ENCODE results near the gene GBF1. TPM values are rescaled to one million over a fixed set of nuclear protein-coding genes. Genes with fewer than 3 reads are reported as not detected.

GBF1 gene
- polyA plus RNA-seq, 3 donors from 2014 or later, result 3.5 to 23.2 (median 7.3) TPM

GRCh38 chr10:102401735-102402511 lies 156.6 kb downstream of the GBF1 start:
- no peak overlapping the region for H3K4me3 Mint-ChIP-seq
- no peaks in the 10 kb centered on the region for H3K9me3 Mint-ChIP-seq
- peaks cover 6 to 28% (median 19%) of the 10 kb centered on the region in 3 donors for H3K27me3 Mint-ChIP-seq (ENCODE audit: low read depth in 3 of 3)
- no peak for DNase-seq
- H3K4me1 Mint-ChIP-seq, result peaks cover 9 to 16% of the 10 kb centered on the region in 2 donors
- no peak overlapping the region for H3K27ac Mint-ChIP-seq
- no peaks in the 10 kb centered on the region for H3K36me3 Mint-ChIP-seq

GRCh38 chr10:102402512-102402896 lies 157.2 kb downstream of the GBF1 start:
- Mint-ChIP-seq H3K9me3 (no peaks in the 10 kb centered on the region), H3K4me3 (no peak overlapping the region), H3K4me1 (peaks cover 8 to 13% of the 10 kb centered on the region in 2 donors), H3K27me3 (ENCODE audit: low read depth in 3 of 3) (peaks cover 6 to 30% (median 19%) of the 10 kb centered on the region in 3 donors), H3K27ac (no peak overlapping the region), H3K36me3 (no peaks in the 10 kb centered on the region)
- no peak for DNase-seq

- Mint-ChIP-seq H3K27me3 (ENCODE audit: low read depth in 3 of 3) (peaks cover 6 to 25% (median 19%) of the 10 kb centered on the region in 3 donors), H3K4me3 (no peak overlapping the region), H3K9me3 (no peaks in the 10 kb centered on the region), H3K4me1 (peaks cover 9 to 11% of the 10 kb centered on the region in 2 donors), H3K36me3 (no peaks in the 10 kb centered on the region), H3K27ac (no peak overlapping the region)
- DNase-seq, result no peak
Observed at GRCh38 chr10:102403115-102403514, 157.8 kb downstream of the GBF1 start.

GRCh38 chr10:102404361-102405107 lies 159.2 kb downstream of the GBF1 start:
- peaks cover 6 to 8% of the 10 kb centered on the region in 2 donors for H3K4me1 Mint-ChIP-seq
- H3K27ac Mint-ChIP-seq, result no peak overlapping the region
- H3K4me3 Mint-ChIP-seq, result no peak overlapping the region
- H3K27me3 Mint-ChIP-seq (ENCODE audit: low read depth in 3 of 3), result peaks cover 13 to 21% (median 21%) of the 10 kb centered on the region in 3 donors
- peaks cover 0 to under 1% (median 0%) of the 10 kb centered on the region in 3 donors for H3K36me3 Mint-ChIP-seq
- no peaks in the 10 kb centered on the region for H3K9me3 Mint-ChIP-seq
- no peak for DNase-seq

GRCh38 chr10:102405108-102405571 lies 159.8 kb downstream of the GBF1 start:
- Mint-ChIP-seq H3K9me3 (peaks cover 0 to 1% (median 0%) of the 10 kb centered on the region in 6 donors), H3K4me1 (peaks cover 9 to 13% of the 10 kb centered on the region in 2 donors), H3K4me3 (no peak overlapping the region), H3K27ac (no peak overlapping the region), H3K27me3 (ENCODE audit: low read depth in 3 of 3) (peaks cover 19 to 27% (median 22%) of the 10 kb centered on the region in 3 donors), H3K36me3 (peaks cover 0 to 4% (median 0%) of the 10 kb centered on the region in 3 donors)
- no peak for DNase-seq

GRCh38 chr10:102405632-102406031 lies 160.3 kb downstream of the GBF1 start:
- H3K4me3 Mint-ChIP-seq, result no peak overlapping the region
- H3K36me3 Mint-ChIP-seq, result peaks cover 0 to 4% (median 0%) of the 10 kb centered on the region in 3 donors

GRCh38 chr10:102406815-102407214 lies 161.5 kb downstream of the GBF1 start:
- Mint-ChIP-seq H3K4me1 (peaks cover 9 to 18% of the 10 kb centered on the region in 2 donors), H3K27me3 (ENCODE audit: low read depth in 3 of 3) (peaks cover 22 to 27% (median 26%) of the 10 kb centered on the region in 3 donors)

More at GRCh38 chr10:102405632-102406031, 160.3 kb downstream of the GBF1 start:
- Mint-ChIP-seq H3K4me1 (peaks cover 9 to 14% of the 10 kb centered on the region in 2 donors), H3K27ac (peak overlapping the region in 1 of 6 donors; percentile 19), H3K9me3 (peaks cover 0 to 1% (median 0%) of the 10 kb centered on the region in 6 donors), H3K27me3 (ENCODE audit: low read depth in 3 of 3) (peaks cover 19 to 27% (median 20%) of the 10 kb centered on the region in 3 donors)
- no peak for DNase-seq

GRCh38 chr10:102407425-102408130 lies 162.2 kb downstream of the GBF1 start:
- Mint-ChIP-seq H3K36me3 (peaks cover 0 to 4% (median 0%) of the 10 kb centered on the region in 3 donors), H3K9me3 (peaks cover 0 to 3% (median 0%) of the 10 kb centered on the region in 6 donors), H3K4me3 (peak overlapping the region in 3 of 5 donors; percentile 20 to 81 (median 53)), H3K4me1 (peaks cover 9 to 18% of the 10 kb centered on the region in 2 donors), H3K27ac (no peak overlapping the region), H3K27me3 (ENCODE audit: low read depth in 3 of 3) (peaks cover 22 to 28% (median 27%) of the 10 kb centered on the region in 3 donors)
- DNase-seq, result no peak

More at GRCh38 chr10:102406815-102407214, 161.5 kb downstream of the GBF1 start:
- Mint-ChIP-seq H3K36me3 (peaks cover 0 to 4% (median 0%) of the 10 kb centered on the region in 3 donors), H3K4me3 (peak overlapping the region in 2 of 5 donors; percentile 15 to 32), H3K9me3 (peaks cover 0 to 3% (median 0%) of the 10 kb centered on the region in 6 donors), H3K27ac (peak overlapping the region in 1 of 6 donors; percentile 65)
- DNase-seq, result no peak

- Mint-ChIP-seq H3K27me3 (ENCODE audit: low read depth in 3 of 3) (peaks cover 25 to 28% (median 28%) of the 10 kb centered on the region in 3 donors), H3K9me3 (peaks cover 0 to 3% (median 0%) of the 10 kb centered on the region in 6 donors), H3K36me3 (peaks cover 0 to 4% (median 0%) of the 10 kb centered on the region in 3 donors), H3K27ac (peak overlapping the region in 1 of 6 donors; percentile 69), H3K4me1 (peaks cover 9 to 18% of the 10 kb centered on the region in 2 donors), H3K4me3 (peak overlapping the region; percentile 53 to 81 (median 63))
- no peak for DNase-seq
Observed at GRCh38 chr10:102408131-102408727, 162.9 kb downstream of the GBF1 start.

- H3K27ac Mint-ChIP-seq, result peak overlapping the region in 1 of 6 donors; percentile 3
Observed at GRCh38 chr10:102408728-102409603, 163.6 kb downstream of the GBF1 start.

GRCh38 chr10:102409604-102410428 lies 164.5 kb downstream of the GBF1 start:
- Mint-ChIP-seq H3K27me3 (ENCODE audit: low read depth in 3 of 3) (peaks cover 24 to 31% (median 25%) of the 10 kb centered on the region in 3 donors), H3K27ac (peak overlapping the region in 1 of 6 donors; percentile 3), H3K4me3 (peak overlapping the region; percentile 44 to 82 (median 78)), H3K4me1 (peaks cover 9 to 18% of the 10 kb centered on the region in 2 donors), H3K36me3 (peaks cover 0 to 4% (median 0%) of the 10 kb centered on the region in 3 donors), H3K9me3 (peaks cover 0 to 3% (median 0%) of the 10 kb centered on the region in 6 donors)
- no peak for DNase-seq

More at GRCh38 chr10:102408728-102409603, 163.6 kb downstream of the GBF1 start:
- H3K36me3 Mint-ChIP-seq, result peaks cover 0 to 4% (median 0%) of the 10 kb centered on the region in 3 donors
- DNase-seq, result peak in 2 of 3 donors; percentile 31 to 33
- H3K27me3 Mint-ChIP-seq (ENCODE audit: low read depth in 3 of 3), result peaks cover 25 to 31% (median 26%) of the 10 kb centered on the region in 3 donors
- peak overlapping the region; percentile 44 to 82 (median 78) for H3K4me3 Mint-ChIP-seq
- peaks cover 0 to 3% (median 0%) of the 10 kb centered on the region in 6 donors for H3K9me3 Mint-ChIP-seq
- H3K4me1 Mint-ChIP-seq, result peaks cover 9 to 18% of the 10 kb centered on the region in 2 donors

Data from immature natural killer cell (primary cell).